Prostate gland (tissue), 2 donors: ENCODE results near the gene GNMT. TPM values are rescaled to one million over a fixed set of nuclear protein-coding genes. Genes with fewer than 3 reads are reported as not detected.

Experiments used
- DNase-seq: peaks from one replicate; pipeline ENCODE4 v3.0.0-alpha.2; 2019; ENCODE audit warnings: low spot score
- H3K27ac ChIP-seq, 2 donors: fragments of 200-600 bp; sonication (generic); 2 replicates each; pipeline ENCODE4 v1.5.1; 2017 to 2019
- H3K27me3 ChIP-seq: fragments of 200-600 bp; sonication (generic); replicated peaks from 2 replicates; pipeline ENCODE4 v1.5.1; 2019; ENCODE audit not compliant: insufficient read depth
- H3K36me3 ChIP-seq, 2 donors: fragments of 200-600 bp; sonication (generic); 1 replicate in 1 of 2; 2 replicates in 1 of 2; pipeline versions ENCODE4 v1.5.1 to v1.8.1; 2017 to 2019
- H3K4me1 ChIP-seq: fragments of 200-600 bp; sonication (generic); replicated peaks from 2 replicates; pipeline ENCODE4 v1.5.1; 2019
- H3K4me3 ChIP-seq, 2 donors: fragments of 200-600 bp; sonication (generic); 2 replicates each; pipeline ENCODE4 v1.5.1; 2017 to 2019
- H3K9me3 ChIP-seq: fragments of 200-600 bp; sonication (generic); 2 replicates; pipeline ENCODE4 v1.5.1; 2017
- CTCF ChIP-seq, 4 experiments: fragments of 200-600 bp in 2 of 4; fragments of 450-650 bp in 2 of 4; sonication (generic) in 2 of 4; IDR thresholded peaks; 1 replicate in 3 of 4; 2 replicates in 1 of 4; pipeline ENCODE4 v1.5.1; 2016 to 2019; ENCODE audit warnings: antibody characterized with exemption in 4 of 4, mild to moderate bottlenecking in 2 of 4, moderate library complexity in 2 of 4
- POLR2A ChIP-seq: fragments of 450-650 bp; IDR thresholded peaks from one replicate; pipeline ENCODE4 v1.6.1; 2016; ENCODE audit warnings: antibody characterized with exemption, mild to moderate bottlenecking
- POLR2AphosphoS5 ChIP-seq: sonication (generic); formaldehyde crosslinking; IDR thresholded peaks from one replicate; pipeline ENCODE4 v1.6.1; 2017; ENCODE audit warnings: antibody characterized with exemption
- WGBS: methylation state at CpG from one replicate; pipeline ENCODE4 v1.1.5; 2018; 5-methylcytosine and 5-hydroxymethylcytosine counted together
- intact Hi-C: fragments of 100-400 bp; cut with DNase I; formaldehyde crosslinking; loops from one replicate; pipeline ENCODE4 v1.14.2; 2022
- total RNA-seq, 2 donors: library from RNA; depleted of rRNA; stranded (reverse); fragments of >200 nt; gene quantifications; one replicate each; pipeline ENCODE4 v1.1.0, GENCODE V29; 2016

Gene GNMT
- total RNA-seq, 2 donors from 2014 or later = 14.7 to 85.9 TPM

GRCh38 chr6:43001843-43002242 is 41.3 kb downstream of the GNMT start:
- 94% methylated on average over 8 of the region's 8 CpGs for WGBS
- no peaks in the 10 kb centered on the region for H3K4me1 ChIP-seq
- H3K27me3 ChIP-seq = no peaks in the 10 kb centered on the region
- DNase-seq = no peak
- H3K27ac ChIP-seq = no peak overlapping the region
- intact Hi-C loops = no loop called here
- no peak overlapping the region for H3K4me3 ChIP-seq
- H3K9me3 ChIP-seq = no peaks in the 10 kb centered on the region
- H3K36me3 ChIP-seq = no peaks in the 10 kb centered on the region
- TF ChIP-seq CTCF (IDR thresholded peaks at IDR 0.05) (no peak), POLR2AphosphoS5 (no peak), POLR2A (no peak)

GRCh38 chr6:43005844-43006243 is 45.3 kb downstream of the GNMT start:
- no peak for TF ChIP-seq POLR2A
- TF ChIP-seq CTCF (IDR thresholded peaks at IDR 0.05) = no peak
- TF ChIP-seq POLR2AphosphoS5 = no peak
- 69% methylated on average over 5 of the region's 5 CpGs for WGBS
- no peaks in the 10 kb centered on the region for H3K27me3 ChIP-seq
- H3K36me3 ChIP-seq = peaks cover 0 to 10% of the 10 kb centered on the region in 2 donors
- DNase-seq = no peak
- H3K9me3 ChIP-seq = no peaks in the 10 kb centered on the region
- intact Hi-C loops = no loop called here
- H3K4me3 ChIP-seq = no peak overlapping the region
- no peaks in the 10 kb centered on the region for H3K4me1 ChIP-seq
- H3K27ac ChIP-seq = no peak overlapping the region

GRCh38 chr6:43006251-43006650 is 45.7 kb downstream of the GNMT start:
- intact Hi-C loops = no loop called here
- Histone ChIP-seq H3K4me3 (no peak overlapping the region), H3K36me3 (peaks cover 4 to 10% of the 10 kb centered on the region in 2 donors), H3K9me3 (no peaks in the 10 kb centered on the region), H3K27me3 (no peaks in the 10 kb centered on the region), H3K4me1 (no peaks in the 10 kb centered on the region), H3K27ac (no peak overlapping the region)
- TF ChIP-seq POLR2A (no peak), POLR2AphosphoS5 (no peak), CTCF (IDR thresholded peaks at IDR 0.05) (no peak)
- 92% methylated on average over 11 of the region's 11 CpGs for WGBS
- no peak for DNase-seq

GRCh38 chr6:43007126-43007525 is 46.6 kb downstream of the GNMT start:
- no peak overlapping the region for H3K27ac ChIP-seq
- H3K9me3 ChIP-seq = no peaks in the 10 kb centered on the region
- no peak for TF ChIP-seq CTCF (IDR thresholded peaks at IDR 0.05)
- TF ChIP-seq POLR2A = no peak
- intact Hi-C loops = no loop called here
- no peak for DNase-seq
- H3K36me3 ChIP-seq = peaks cover 6 to 10% of the 10 kb centered on the region in 2 donors
- H3K27me3 ChIP-seq = no peaks in the 10 kb centered on the region
- 92% methylated on average over 9 of the region's 9 CpGs for WGBS
- H3K4me1 ChIP-seq = no peaks in the 10 kb centered on the region
- no peak overlapping the region for H3K4me3 ChIP-seq

GRCh38 chr6:43009124-43009523 is 48.6 kb downstream of the GNMT start:
- intact Hi-C loops = no loop called here
- no peaks in the 10 kb centered on the region for H3K4me1 ChIP-seq
- 44% methylated on average over 6 of the region's 6 CpGs for WGBS
- H3K4me3 ChIP-seq = no peak overlapping the region
- H3K36me3 ChIP-seq = peaks cover 6 to 10% of the 10 kb centered on the region in 2 donors
- TF ChIP-seq CTCF (IDR thresholded peaks at IDR 0.05) (peak in 3 of 4 experiments; percentile 22 to 55 (median 48)), POLR2A (no peak), POLR2AphosphoS5 (peak; percentile 12)
- H3K27me3 ChIP-seq = no peaks in the 10 kb centered on the region
- DNase-seq = peak; percentile 19
- H3K27ac ChIP-seq = no peak overlapping the region
- no peaks in the 10 kb centered on the region for H3K9me3 ChIP-seq
